ENCODE data around the gene SKIC8.

- TF ChIP-seq EZH2 (IDR thresholded peaks at IDR 0.05; ENCODE audit: insufficient read depth, poor library complexity, severe bottlenecking), result no peak
- no peak for TF ChIP-seq EZH2phosphoT487 (IDR thresholded peaks at IDR 0.05; ENCODE audit: insufficient read depth, low read depth)
These were observed 65.9 kb downstream of the SKIC8 start for GRCh38 chr15:78233496-78233895.

Measured in GM23248 (cell line).